ENCODE results near the gene DPP10.

The DPP10 gene

DNA sequence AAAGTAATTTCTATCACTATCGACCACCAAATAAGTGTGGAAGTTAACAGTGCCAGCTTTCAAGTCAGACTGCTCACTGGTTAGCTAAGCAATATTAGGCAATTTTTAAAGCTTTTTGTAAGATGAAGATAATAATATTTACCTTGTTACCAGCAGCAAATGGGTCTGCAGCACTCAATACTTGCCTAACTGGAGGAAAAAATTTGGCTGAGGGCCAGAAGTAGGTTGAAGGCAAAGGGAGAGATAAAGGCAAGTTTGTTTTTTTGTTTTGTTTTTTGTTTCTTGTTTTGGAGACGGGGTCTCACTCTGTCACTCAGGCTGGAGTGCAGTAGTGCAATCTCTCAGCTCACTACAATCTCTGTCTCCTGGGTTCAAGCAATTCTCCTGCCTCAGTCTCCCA lies 675.9 kb downstream of the DPP10 start:
- DNase-seq (ENCODE audit: low read depth): no peak
- no peak overlapping the region for H3K4me3 ChIP-seq (ENCODE audit: low read depth, low read length)
- TF ChIP-seq, protein P1, sequence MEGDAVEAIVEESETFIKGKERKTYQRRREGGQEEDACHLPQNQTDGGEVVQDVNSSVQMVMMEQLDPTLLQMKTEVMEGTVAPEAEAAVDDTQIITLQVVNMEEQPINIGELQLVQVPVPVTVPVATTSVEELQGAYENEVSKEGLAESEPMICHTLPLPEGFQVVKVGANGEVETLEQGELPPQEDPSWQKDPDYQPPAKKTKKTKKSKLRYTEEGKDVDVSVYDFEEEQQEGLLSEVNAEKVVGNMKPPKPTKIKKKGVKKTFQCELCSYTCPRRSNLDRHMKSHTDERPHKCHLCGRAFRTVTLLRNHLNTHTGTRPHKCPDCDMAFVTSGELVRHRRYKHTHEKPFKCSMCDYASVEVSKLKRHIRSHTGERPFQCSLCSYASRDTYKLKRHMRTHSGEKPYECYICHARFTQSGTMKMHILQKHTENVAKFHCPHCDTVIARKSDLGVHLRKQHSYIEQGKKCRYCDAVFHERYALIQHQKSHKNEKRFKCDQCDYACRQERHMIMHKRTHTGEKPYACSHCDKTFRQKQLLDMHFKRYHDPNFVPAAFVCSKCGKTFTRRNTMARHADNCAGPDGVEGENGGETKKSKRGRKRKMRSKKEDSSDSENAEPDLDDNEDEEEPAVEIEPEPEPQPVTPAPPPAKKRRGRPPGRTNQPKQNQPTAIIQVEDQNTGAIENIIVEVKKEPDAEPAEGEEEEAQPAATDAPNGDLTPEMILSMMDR (IDR thresholded peaks at IDR 0.05; ENCODE audit: low read depth, low read length, missing control alignments): no peak

DNA sequence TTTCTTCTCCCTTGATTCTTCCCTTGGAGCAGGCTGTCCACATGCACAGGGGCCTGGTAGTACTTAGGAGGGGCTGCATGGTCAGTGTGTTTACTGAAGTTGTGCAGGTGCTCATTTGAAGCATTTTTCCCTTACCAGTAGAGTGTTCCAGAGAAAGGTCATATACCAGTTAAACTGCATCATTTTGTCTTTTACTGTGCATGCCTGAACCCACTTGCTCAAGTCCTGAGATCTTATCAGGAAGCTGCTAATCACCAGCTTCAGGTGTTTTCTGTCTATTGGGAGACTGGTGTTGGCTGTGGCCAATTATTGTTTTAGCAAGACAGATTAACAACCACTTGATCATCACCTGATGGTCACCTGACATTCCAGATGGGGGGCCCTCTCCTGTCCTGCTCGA lies 676.6 kb downstream of the DPP10 start:
- no peak overlapping the region for H3K4me3 ChIP-seq (ENCODE audit: low read depth, low read length)
- TF ChIP-seq, protein P1 (IDR thresholded peaks at IDR 0.05; ENCODE audit: low read depth, low read length, missing control alignments): no peak
- DNase-seq (ENCODE audit: low read depth): no peak

DNA sequence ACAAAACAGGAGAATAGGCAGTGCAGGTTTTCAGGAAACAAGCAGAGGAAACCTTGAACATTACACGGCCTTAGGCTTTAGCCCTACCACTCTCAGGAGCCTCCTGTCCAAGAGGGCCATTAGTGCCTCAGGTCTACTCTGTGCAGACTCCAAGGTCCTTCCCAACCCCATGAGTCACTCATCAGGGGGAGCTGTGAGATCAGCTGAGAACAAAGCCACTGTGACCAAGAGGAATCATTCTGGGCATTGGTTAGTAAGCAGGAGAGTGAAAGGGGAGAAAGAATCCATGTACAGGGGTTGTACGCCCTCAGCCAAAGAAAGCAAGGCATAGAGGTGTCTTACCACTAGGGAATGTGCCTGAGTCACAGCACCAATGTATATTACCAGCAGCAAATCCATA lies 680.3 kb downstream of the DPP10 start:
- H3K4me3 ChIP-seq (ENCODE audit: low read depth, low read length): no peak overlapping the region
- no peak for DNase-seq (ENCODE audit: low read depth)

DNA sequence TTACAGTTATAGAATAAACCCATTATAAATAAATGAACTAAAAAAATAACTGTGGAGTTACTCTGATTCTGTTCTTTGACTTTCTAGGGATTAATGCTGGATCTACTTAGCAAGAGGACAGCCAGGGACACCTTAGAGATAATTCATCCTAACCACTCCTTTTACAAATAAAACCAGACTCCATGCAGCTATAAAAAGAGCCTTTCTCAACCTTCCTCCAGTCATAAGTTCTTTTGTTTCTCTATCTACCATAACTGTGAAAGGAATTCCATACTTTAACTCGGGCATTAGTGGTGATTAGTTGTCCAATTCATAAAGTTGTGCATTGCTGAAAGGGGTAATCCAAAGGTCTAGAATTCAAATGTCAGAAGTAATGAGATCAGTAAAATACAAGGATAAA lies 682.4 kb downstream of the DPP10 start:
- TF ChIP-seq, protein P1 (IDR thresholded peaks at IDR 0.05; ENCODE audit: low read depth, low read length, missing control alignments): no peak
- H3K4me3 ChIP-seq (ENCODE audit: low read depth, low read length): no peak overlapping the region
- DNase-seq (ENCODE audit: low read depth): no peak

More for the DNA sequence above, 680.3 kb downstream of the DPP10 start:
- TF ChIP-seq, protein P1 (IDR thresholded peaks at IDR 0.05; ENCODE audit: low read depth, low read length, missing control alignments): no peak

DNA sequence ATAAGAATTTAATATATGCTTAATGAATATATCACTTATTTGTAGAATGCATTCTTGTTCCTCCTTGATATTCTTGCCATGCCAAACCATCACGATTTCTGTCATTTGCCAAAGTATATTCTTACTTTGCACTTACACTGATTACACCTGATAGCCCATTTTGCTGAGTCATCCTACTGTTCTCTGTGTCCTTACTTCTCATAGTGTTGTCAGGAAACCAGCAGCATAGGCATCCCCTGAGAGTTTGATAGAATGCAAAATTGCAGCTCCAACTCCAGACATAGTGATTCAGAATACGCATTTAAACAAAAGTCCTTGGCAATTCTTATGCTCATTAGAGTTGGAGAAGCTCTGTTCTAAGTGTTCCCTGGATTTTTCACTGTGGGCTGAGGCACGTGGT lies 687.1 kb downstream of the DPP10 start:
- DNase-seq (ENCODE audit: low read depth): no peak
- no peak overlapping the region for H3K4me3 ChIP-seq (ENCODE audit: low read depth, low read length)
- TF ChIP-seq, protein P1 (IDR thresholded peaks at IDR 0.05; ENCODE audit: low read depth, low read length, missing control alignments): no peak

DNA sequence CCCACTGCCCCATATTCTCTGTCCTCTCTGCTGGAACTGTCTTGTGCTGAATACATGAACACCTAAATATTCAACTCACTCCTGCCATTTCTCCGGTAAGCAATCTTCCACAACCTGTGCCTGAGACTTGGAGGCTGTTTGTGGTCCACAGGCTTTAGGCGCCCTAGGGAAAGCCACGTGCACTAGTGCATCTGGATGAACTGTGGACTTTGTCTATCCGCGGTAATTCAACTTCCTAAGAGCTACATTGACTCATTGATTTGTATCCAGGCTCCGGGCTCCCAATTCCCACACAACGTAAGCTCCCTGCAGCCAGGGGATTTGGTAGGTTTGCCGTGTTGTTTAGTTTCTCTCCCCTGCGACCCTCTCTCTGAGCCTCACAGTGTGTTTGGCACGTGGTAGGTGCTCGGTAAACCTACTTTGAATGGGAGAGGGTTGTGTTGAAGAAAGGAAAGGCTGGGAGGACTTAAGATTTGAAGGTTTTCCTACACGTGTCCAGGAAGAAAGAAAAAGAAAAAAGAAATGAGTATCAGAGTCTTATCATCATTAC lies 718.2 kb downstream of the DPP10 start:
- DNase-seq (ENCODE audit: low read depth): no peak
- no peak overlapping the region for H3K4me3 ChIP-seq (ENCODE audit: low read depth, low read length)
- TF ChIP-seq, protein P1 (IDR thresholded peaks at IDR 0.05; ENCODE audit: low read depth, low read length, missing control alignments): no peak

DNA sequence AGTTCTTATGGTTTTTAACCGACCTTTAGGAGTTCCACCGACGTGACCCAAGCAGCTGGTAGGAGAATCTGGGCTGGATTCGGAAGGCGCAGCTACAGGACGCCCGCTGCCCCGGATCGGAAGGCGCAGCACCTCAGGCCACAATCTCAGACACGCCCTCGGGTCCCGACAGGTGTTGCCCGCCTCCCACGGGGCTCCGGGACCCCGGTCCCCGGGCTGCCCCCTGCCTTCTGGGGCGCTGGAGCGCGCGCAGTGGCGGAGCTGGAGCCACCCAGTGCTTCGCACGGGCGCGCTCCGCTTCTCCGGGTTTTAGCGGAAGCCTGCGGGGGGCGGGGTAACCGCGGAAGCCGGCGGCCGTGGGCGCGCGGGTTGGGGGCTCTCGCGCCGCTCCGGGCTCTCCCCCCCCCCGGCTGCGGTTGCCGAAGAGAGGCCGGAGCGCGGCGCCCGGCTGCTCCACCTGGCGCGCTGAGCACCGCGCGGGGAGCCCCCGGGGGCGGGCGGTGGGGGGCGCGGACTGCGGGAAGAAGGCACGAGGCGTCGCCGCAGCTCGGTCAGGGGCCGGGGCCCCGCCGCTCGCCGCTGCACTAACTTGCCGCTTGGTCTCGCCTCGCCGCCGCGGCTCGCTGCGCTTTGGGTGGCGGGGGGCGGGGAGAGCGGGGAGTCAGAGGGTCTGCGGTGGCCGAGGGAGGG lies 718.8 kb downstream of the DPP10 start:
- no peak overlapping the region for H3K4me3 ChIP-seq (ENCODE audit: low read depth, low read length)
- DNase-seq (ENCODE audit: low read depth): no peak
- TF ChIP-seq, protein P1 (IDR thresholded peaks at IDR 0.05; ENCODE audit: low read depth, low read length, missing control alignments): no peak
